Non-pigmented ciliary epithelial cell (primary cell): ENCODE results near the gene SIX1.

ENCODE experiments used
- DNase-seq: peaks from one replicate; pipeline ENCODE4 v3.0.0-alpha.2; 2010; ENCODE audit warnings: low read depth

Gene SIX1

GRCh38 chr14:60655119-60655897 is 6.0 kb upstream of the SIX1 start:
- no peak for DNase-seq

GRCh38 chr14:60654334-60654821 is 5.1 kb upstream of the SIX1 start:
- DNase-seq = no peak

- DNase-seq = no peak
These were observed 4.5 kb upstream of the SIX1 start for GRCh38 chr14:60653701-60654161.

GRCh38 chr14:60652674-60653651 is 3.7 kb upstream of the SIX1 start:
- DNase-seq = no peak

- no peak for DNase-seq
These were observed 2.8 kb upstream of the SIX1 start for GRCh38 chr14:60651796-60652673.

GRCh38 chr14:60651086-60651795 is 2.0 kb upstream of the SIX1 start:
- no peak for DNase-seq

- no peak for DNase-seq
These were observed 1.2 kb upstream of the SIX1 start for GRCh38 chr14:60650373-60650961.

GRCh38 chr14:60649875-60650372 is 647 bp upstream of the SIX1 start:
- no peak for DNase-seq

- no peak for DNase-seq
These were observed 886 bp downstream of the SIX1 start for GRCh38 chr14:60648249-60648933.

GRCh38 chr14:60647837-60648248 is 1.4 kb downstream of the SIX1 start:
- DNase-seq = no peak

GRCh38 chr14:60647081-60647836 is 2.0 kb downstream of the SIX1 start:
- DNase-seq = no peak

- DNase-seq = no peak
These were observed 3.0 kb downstream of the SIX1 start for GRCh38 chr14:60646226-60646818.

GRCh38 chr14:60645126-60645741 is 4.0 kb downstream of the SIX1 start:
- no peak for DNase-seq

GRCh38 chr14:60644666-60645065 is 4.6 kb downstream of the SIX1 start:
- DNase-seq = no peak

- DNase-seq = no peak
These were observed 5.6 kb downstream of the SIX1 start for GRCh38 chr14:60643463-60644314.

- no peak for DNase-seq
These were observed 6.2 kb downstream of the SIX1 start for GRCh38 chr14:60643141-60643462.
